Psoas muscle (tissue), 8 donors: ENCODE data around the gene EVI5L. TPM values are rescaled to one million over a fixed set of nuclear protein-coding genes. Genes with fewer than 3 reads are reported as not detected.

Experiments
- ATAC-seq, 4 donors: fragments of 200-7000 bp; cut with Tn5 transposase; one replicate each; pipeline ENCODE4 v1.9.1; 2020; ENCODE audit warnings: moderate library complexity in 3 of 4, mild to moderate bottlenecking in 2 of 4
- DNase-seq, 2 donors: peaks; one replicate each; pipeline ENCODE4 v3.0.0-alpha.2; 2020
- H3K27ac ChIP-seq: fragments of 200-600 bp; one replicate; pipeline ENCODE4 v1.8.0; 2022
- H3K27me3 ChIP-seq, 3 donors: fragments of 200-600 bp in 1 of 3; one replicate each; pipeline versions ENCODE4 v1.6.1 to v1.8.0; 2013 to 2022; ENCODE audit warnings: low read length in 2 of 3, mild to moderate bottlenecking in 2 of 3, moderate library complexity in 1 of 3; ENCODE audit not compliant: insufficient read depth in 3 of 3
- H3K36me3 ChIP-seq, 2 donors: fragments of 200-600 bp in 1 of 2; one replicate each; pipeline versions ENCODE4 v1.6.1 to v1.8.0; 2013 to 2022; ENCODE audit warnings: low read depth in 1 of 2, mild to moderate bottlenecking in 1 of 2, moderate library complexity in 1 of 2; ENCODE audit not compliant: insufficient read depth in 1 of 2
- H3K4me1 ChIP-seq: fragments of 200-600 bp; one replicate; pipeline ENCODE4 v1.8.0; 2022
- H3K4me3 ChIP-seq: fragments of 200-600 bp; one replicate; pipeline ENCODE4 v1.8.0; 2022; ENCODE audit warnings: mild to moderate bottlenecking
- H3K9me3 ChIP-seq: fragments of 200-600 bp; one replicate; pipeline ENCODE4 v1.8.0; 2022
- WGBS, 3 donors: extraction: QIAGEN DNeasy Blood & Tissue Kit; methylation state at CpG; one replicate each; pipeline versions ENCODE4 v1.1.6 to v1.1.7; 2013; 5-methylcytosine and 5-hydroxymethylcytosine counted together
- intact Hi-C, 2 donors: fragments of 100-400 bp; cut with DNase I; formaldehyde crosslinking; loops; one replicate each; pipeline versions ENCODE4 v1.11.0 to v1.14.2; 2022
- polyA plus RNA-seq, 3 donors: library from polyadenylated mRNA; stranded (reverse); fragments of 200-250 nt; gene quantifications; one replicate each; pipeline ENCODE4 v1.2.3, GENCODE V29; 2013
- total RNA-seq, 4 donors: library from RNA; stranded (reverse); fragmentation: NEBNext Ultra II Directional in 2 of 4; extraction: Animal tissue kit (Norgen Biotek cat#: 25700) in 2 of 4; gene quantifications; one replicate each; pipeline versions ENCODE4 v1.2.1 to v1.2.4, GENCODE V29; 2021 to 2023
- TF ChIP-seq, protein P1 (sequence below): fragments of 200-600 bp; IDR thresholded peaks from one replicate; pipeline ENCODE4 v1.8.0; 2022; ENCODE audit warnings: antibody characterized with exemption
- donor health status: healthy with polysubstance abuse.
- donor health status: DM: no; HTN: no; CAD: no; lungs with moderate emphysema.
- donor health status: Bipolar disorder and iron deficiency.
- donor health status: healthy.
- donor health status: DM: yes; HTN: yes; CAD: no.
- donor health status: DM: no; HTN: no; CAD: no.
- donor health status: DM: no; HTN: no; CAD: no.
- donor health status: DM: yes; HTN: yes; CAD: no.

EVI5L gene
- total and polyA plus RNA-seq, 7 donors = 5.8 to 25.9 (median 13.9) TPM

- no peak for ATAC-seq
- WGBS, 3 donors = 69 to 79% (median 73%) methylated on average over 8 of the region's 8 CpGs
- no peak overlapping the region for H3K4me3 ChIP-seq
- no peaks in the 10 kb centered on the region for H3K9me3 ChIP-seq
- no peak overlapping the region for H3K27ac ChIP-seq
- no peak for DNase-seq
- H3K36me3 ChIP-seq = no peaks in the 10 kb centered on the region
- peaks cover 11% of the 10 kb centered on the region for H3K4me1 ChIP-seq
- intact Hi-C loops = loop anchor here (5.0 to 10.0 kb wide), 2 partner anchors 228 to 691 kb away; no protein-coding TSS in a partner anchor
- H3K27me3 ChIP-seq = peaks cover 2 to 27% (median 5%) of the 10 kb centered on the region in 3 donors
- TF ChIP-seq, protein P1, sequence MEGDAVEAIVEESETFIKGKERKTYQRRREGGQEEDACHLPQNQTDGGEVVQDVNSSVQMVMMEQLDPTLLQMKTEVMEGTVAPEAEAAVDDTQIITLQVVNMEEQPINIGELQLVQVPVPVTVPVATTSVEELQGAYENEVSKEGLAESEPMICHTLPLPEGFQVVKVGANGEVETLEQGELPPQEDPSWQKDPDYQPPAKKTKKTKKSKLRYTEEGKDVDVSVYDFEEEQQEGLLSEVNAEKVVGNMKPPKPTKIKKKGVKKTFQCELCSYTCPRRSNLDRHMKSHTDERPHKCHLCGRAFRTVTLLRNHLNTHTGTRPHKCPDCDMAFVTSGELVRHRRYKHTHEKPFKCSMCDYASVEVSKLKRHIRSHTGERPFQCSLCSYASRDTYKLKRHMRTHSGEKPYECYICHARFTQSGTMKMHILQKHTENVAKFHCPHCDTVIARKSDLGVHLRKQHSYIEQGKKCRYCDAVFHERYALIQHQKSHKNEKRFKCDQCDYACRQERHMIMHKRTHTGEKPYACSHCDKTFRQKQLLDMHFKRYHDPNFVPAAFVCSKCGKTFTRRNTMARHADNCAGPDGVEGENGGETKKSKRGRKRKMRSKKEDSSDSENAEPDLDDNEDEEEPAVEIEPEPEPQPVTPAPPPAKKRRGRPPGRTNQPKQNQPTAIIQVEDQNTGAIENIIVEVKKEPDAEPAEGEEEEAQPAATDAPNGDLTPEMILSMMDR = no peak
Measured at GRCh38 chr19:7795555-7796161, 34.4 kb upstream of the EVI5L start.

DNA sequence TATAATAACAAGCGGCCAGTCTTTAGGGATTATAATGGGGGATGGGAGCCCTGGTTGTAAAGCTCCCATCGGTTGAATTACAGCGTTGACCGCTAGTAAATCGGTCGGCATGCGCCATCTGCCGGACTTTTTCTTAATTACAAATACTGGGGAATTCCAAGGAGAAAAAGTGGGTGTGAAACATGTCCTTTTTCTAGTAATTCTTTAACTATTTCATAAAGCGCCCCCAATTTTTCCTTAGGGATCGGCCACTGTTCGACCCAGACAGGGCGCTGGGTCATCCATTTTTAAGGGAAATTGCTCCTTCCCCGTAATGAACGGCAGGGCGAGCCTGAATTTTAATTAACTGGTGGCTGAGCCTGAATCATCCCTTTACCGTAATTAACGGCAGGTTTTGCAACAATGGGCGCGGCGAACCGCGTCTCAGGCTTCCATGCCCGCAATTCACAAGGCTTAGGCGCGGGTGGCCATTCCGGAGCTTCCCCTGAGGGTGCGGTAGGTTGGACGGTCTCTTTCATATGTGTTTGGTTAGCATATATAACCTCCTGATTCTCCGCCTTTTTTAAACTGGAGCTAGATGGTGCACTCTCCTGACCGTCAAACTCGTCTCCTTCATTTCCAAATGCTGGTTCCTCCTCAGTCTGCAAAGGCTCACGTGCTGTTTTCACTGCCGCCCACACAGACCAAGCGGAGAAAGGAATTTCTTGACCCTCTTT, 30.2 kb upstream of the EVI5L start:
- Histone ChIP-seq H3K27me3 (peaks cover under 1 to 36% (median 5%) of the 10 kb centered on the region in 3 donors), H3K4me3 (peak overlapping the region; percentile 28), H3K9me3 (no peaks in the 10 kb centered on the region), H3K36me3 (no peaks in the 10 kb centered on the region), H3K4me1 (peaks cover 11% of the 10 kb centered on the region), H3K27ac (no peak overlapping the region)
- intact Hi-C loops = loop anchor here (1.0 to 10.0 kb wide), 5 partner anchors 118 to 695 kb away; no protein-coding TSS in a partner anchor
- ATAC-seq (peak in 3 of 4 donors; percentile 70 to 85 (median 82)), DNase-seq (peak in 1 of 2 donors; percentile 41)
- TF ChIP-seq, protein P1 = peak; percentile 67
- 2% methylated on average over 34 of the region's 34 CpGs for WGBS, 3 donors

- no peak for ATAC-seq
- Histone ChIP-seq H3K9me3 (no peaks in the 10 kb centered on the region), H3K27me3 (peaks cover 2 to 40% (median 5%) of the 10 kb centered on the region in 3 donors), H3K4me3 (no peak overlapping the region), H3K4me1 (peaks cover 11% of the 10 kb centered on the region), H3K36me3 (no peaks in the 10 kb centered on the region), H3K27ac (no peak overlapping the region)
- TF ChIP-seq, protein P1 = no peak
- WGBS, 3 donors = 72 to 75% (median 75%) methylated on average over 17 of the region's 17 CpGs
- intact Hi-C loops = loop anchor here in 1 of 2 donors (1.0 to 5.0 kb wide), 2 partner anchors 232 to 449 kb away; no protein-coding TSS in a partner anchor
- DNase-seq = no peak
Measured at GRCh38 chr19:7801020-7801570, 28.9 kb upstream of the EVI5L start.

GRCh38 chr19:7806234-7806633, 23.8 kb upstream of the EVI5L start:
- intact Hi-C loops = no loop called here

More at GRCh38 chr19:7806234-7806633, 23.8 kb upstream of the EVI5L start:
- Histone ChIP-seq H3K27ac (no peak overlapping the region), H3K36me3 (no peaks in the 10 kb centered on the region), H3K4me3 (no peak overlapping the region), H3K27me3 (peaks cover 0 to 27% (median 9%) of the 10 kb centered on the region in 3 donors), H3K9me3 (no peaks in the 10 kb centered on the region), H3K4me1 (no peaks in the 10 kb centered on the region)
- TF ChIP-seq, protein P1 = no peak
- ATAC-seq = no peak
- no peak for DNase-seq
- WGBS, 3 donors = 59 to 70% (median 65%) methylated on average over 3 of the region's 3 CpGs
